Lower leg skin (tissue), 4 donors: ENCODE measurements around the gene PTPN4. TPM values are rescaled to one million over a fixed set of nuclear protein-coding genes. Genes with fewer than 3 reads are reported as not detected.

Experiments used
- DNase-seq, 2 donors: peaks; one replicate each; pipeline ENCODE4 v3.0.0-alpha.2; 2019; ENCODE audit warnings: low spot score in 2 of 2
- H3K4me3 ChIP-seq: fragments of 200-600 bp; sonication (generic); 2 replicates; pipeline ENCODE4 v1.5.1; 2017; ENCODE audit warnings: mild to moderate bottlenecking, low read depth; ENCODE audit not compliant: poor library complexity, severe bottlenecking
- CTCF ChIP-seq, 3 donors: fragments of 450-650 bp; IDR thresholded peaks; one replicate each; pipeline ENCODE4 v1.5.1; 2016; ENCODE audit warnings: antibody characterized with exemption in 3 of 3, mild to moderate bottlenecking in 3 of 3, moderate library complexity in 2 of 3
- POLR2A ChIP-seq, 2 donors: fragments of 450-650 bp; IDR thresholded peaks; one replicate each; pipeline ENCODE4 v1.6.1; 2016 to 2017; ENCODE audit warnings: antibody characterized with exemption in 2 of 2, mild to moderate bottlenecking in 1 of 2, moderate library complexity in 1 of 2
- WGBS, 2 donors: methylation state at CpG; one replicate each; pipeline ENCODE4 v1.1.5; 2018; 5-methylcytosine and 5-hydroxymethylcytosine counted together
- intact Hi-C: fragments of 100-400 bp; cut with DNase I; formaldehyde crosslinking; loops from one replicate; pipeline ENCODE4 v1.15.0; 2023; ENCODE audit warnings: low total_unique reads
- total RNA-seq, 4 donors: library from RNA; depleted of rRNA; stranded (reverse); fragments of >200 nt; gene quantifications; one replicate each; pipeline ENCODE4 v1.1.0, GENCODE V29; 2016

The PTPN4 gene
- total RNA-seq, 4 donors from 2014 or later = 13.0 to 49.5 (median 20.4) TPM

- no peak for DNase-seq
- intact Hi-C loops = no loop called here
- TF ChIP-seq CTCF (IDR thresholded peaks at IDR 0.05) = no peak
- H3K4me3 ChIP-seq = no peak overlapping the region
- 90 to 91% methylated on average over 8 of the region's 8 CpGs for WGBS, 2 donors
Observed at GRCh38 chr2:119735565-119735964, 24.2 kb upstream of the PTPN4 start.

GRCh38 chr2:119736021-119736420, 23.7 kb upstream of the PTPN4 start:
- intact Hi-C loops = no loop called here
- TF ChIP-seq POLR2A (IDR thresholded peaks at IDR 0.05) (no peak), CTCF (IDR thresholded peaks at IDR 0.05) (no peak)
- H3K4me3 ChIP-seq = no peak overlapping the region
- no peak for DNase-seq
- 62 to 77% methylated on average over 5 of the region's 5 CpGs for WGBS, 2 donors

GRCh38 chr2:119739580-119740255, 20.0 kb upstream of the PTPN4 start:
- TF ChIP-seq POLR2A (IDR thresholded peaks at IDR 0.05) = no peak
- TF ChIP-seq CTCF (IDR thresholded peaks at IDR 0.05) = no peak
- no peak overlapping the region for H3K4me3 ChIP-seq
- intact Hi-C loops = no loop called here
- DNase-seq = no peak
- 68 to 80% methylated on average over 3 of the region's 3 CpGs for WGBS, 2 donors

GRCh38 chr2:119741001-119741400, 18.7 kb upstream of the PTPN4 start:
- no peak overlapping the region for H3K4me3 ChIP-seq
- WGBS, 2 donors = 90 to 95% methylated on average over 3 of the region's 3 CpGs
- no peak for DNase-seq
- no peak for TF ChIP-seq CTCF (IDR thresholded peaks at IDR 0.05)
- no peak for TF ChIP-seq POLR2A (IDR thresholded peaks at IDR 0.05)
- intact Hi-C loops = no loop called here

- WGBS, 2 donors = 82 to 87% methylated on average over 3 of the region's 3 CpGs
- no peak overlapping the region for H3K4me3 ChIP-seq
- intact Hi-C loops = no loop called here
- no peak for DNase-seq
- no peak for TF ChIP-seq POLR2A (IDR thresholded peaks at IDR 0.05)
- TF ChIP-seq CTCF (IDR thresholded peaks at IDR 0.05) = no peak
Observed at GRCh38 chr2:119741868-119742267, 17.9 kb upstream of the PTPN4 start.
